ENCODE results near the gene JUNB. TPM values are rescaled to one million over a fixed set of nuclear protein-coding genes. Genes with fewer than 3 reads are reported as not detected.

Gene JUNB
- total and polyA plus RNA-seq, 2 of the 8 experiments (the other 6 are each of a cell fraction or from before 2014, with no cell fraction given): 7.4 to 10.0 TPM

DNA sequence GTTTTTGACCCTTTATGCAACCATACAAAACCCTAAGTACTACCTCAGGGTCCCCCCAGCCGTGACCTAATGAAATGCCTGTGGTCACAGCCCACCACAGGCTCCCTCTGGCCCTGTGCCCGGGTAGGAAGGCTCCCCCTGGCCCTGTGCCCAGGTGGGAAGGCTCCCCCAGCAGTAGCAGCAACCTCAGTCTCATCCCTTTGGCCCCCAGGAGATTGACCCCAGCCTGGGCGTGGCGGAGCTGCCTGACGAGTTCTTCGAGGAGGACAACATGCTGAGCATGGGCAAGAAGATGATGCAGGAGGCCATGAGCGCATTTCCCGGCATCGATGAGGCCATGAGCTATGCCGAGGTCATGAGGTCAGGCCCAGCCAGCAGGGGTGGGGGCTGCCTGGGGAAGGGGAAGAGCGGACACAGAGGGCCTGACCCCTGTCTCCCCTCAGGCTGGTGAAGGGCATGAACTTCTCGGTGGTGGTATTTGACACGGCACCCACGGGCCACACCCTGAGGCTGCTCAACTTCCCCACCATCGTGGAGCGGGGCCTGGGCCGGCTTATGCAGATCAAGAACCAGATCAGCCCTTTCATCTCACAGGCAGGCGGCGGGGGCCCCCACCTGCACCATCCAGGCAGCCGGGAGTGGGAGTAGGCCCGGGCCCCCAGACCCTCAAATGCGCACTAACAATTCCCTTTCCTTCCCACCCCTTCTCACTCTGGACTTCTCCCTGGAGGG, 46.0 kb upstream of the JUNB start (continued):
- TF ChIP-seq RNF2 (IDR thresholded peaks at IDR 0.05; ENCODE audit: borderline replicate concordance, low read depth, low read length, missing control alignments, poor library complexity, severe bottlenecking): no peak
- no peak for TF ChIP-seq RAD21 (IDR thresholded peaks at IDR 0.05 in 1 of 2, conservative IDR thresholded peaks at IDR 0.05 in 1 of 2; ENCODE audit: low read depth in 2 of 2, low read length in 2 of 2)
- TF ChIP-seq, protein P1, sequence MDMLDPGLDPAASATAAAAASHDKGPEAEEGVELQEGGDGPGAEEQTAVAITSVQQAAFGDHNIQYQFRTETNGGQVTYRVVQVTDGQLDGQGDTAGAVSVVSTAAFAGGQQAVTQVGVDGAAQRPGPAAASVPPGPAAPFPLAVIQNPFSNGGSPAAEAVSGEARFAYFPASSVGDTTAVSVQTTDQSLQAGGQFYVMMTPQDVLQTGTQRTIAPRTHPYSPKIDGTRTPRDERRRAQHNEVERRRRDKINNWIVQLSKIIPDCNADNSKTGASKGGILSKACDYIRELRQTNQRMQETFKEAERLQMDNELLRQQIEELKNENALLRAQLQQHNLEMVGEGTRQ (IDR thresholded peaks at IDR 0.05; ENCODE audit: low read length): no peak
- TF ChIP-seq SP4 (IDR thresholded peaks at IDR 0.05; ENCODE audit: low read length): no peak
- TF ChIP-seq TEAD4 (IDR thresholded peaks at IDR 0.05; ENCODE audit: low read depth, low read length): no peak
- TF ChIP-seq EZH2 (IDR thresholded peaks at IDR 0.05; ENCODE audit: low read depth, low read length, severe bottlenecking): no peak
